Neural crest cell (in vitro differentiated cells): ENCODE data around the gene PRKG1. TPM values are rescaled to one million over a fixed set of nuclear protein-coding genes. Genes with fewer than 3 reads are reported as not detected.

ENCODE experiments used
- DNase-seq: peaks from one replicate; pipeline ENCODE4 v3.0.0; 2021; ENCODE audit warnings: low read depth, mixed read lengths, low spot score
- H3K27ac Mint-ChIP-seq: one replicate; pipeline ENCODE4 v1.8.0; 2021; ENCODE audit warnings: mild to moderate bottlenecking, mixed read lengths; ENCODE audit not compliant: unreplicated experiment
- H3K27me3 Mint-ChIP-seq: 2 replicates; pipeline ENCODE4 v1.8.0; 2021; ENCODE audit warnings: low read depth, mild to moderate bottlenecking, mixed read lengths
- H3K36me3 Mint-ChIP-seq: 2 replicates; pipeline ENCODE4 v1.8.0; 2021; ENCODE audit warnings: low read depth, mild to moderate bottlenecking, mixed read lengths
- H3K4me1 Mint-ChIP-seq: 2 replicates; pipeline ENCODE4 v1.8.0; 2021; ENCODE audit warnings: mixed read lengths
- H3K4me3 Mint-ChIP-seq: one replicate; pipeline ENCODE4 v1.8.0; 2021; ENCODE audit warnings: mild to moderate bottlenecking, mixed read lengths
- H3K9me3 Mint-ChIP-seq: 2 replicates; pipeline ENCODE4 v1.8.0; 2021; ENCODE audit warnings: mixed read lengths
- CTCF ChIP-seq: fragments of 200-600 bp; sonication (generic); conservative IDR thresholded peaks from 2 replicates; pipeline ENCODE4 v1.5.0; 2021; ENCODE audit warnings: antibody characterized with exemption, mild to moderate bottlenecking
- total RNA-seq: library from RNA; stranded (reverse); gene quantifications from 2 replicates; pipeline ENCODE4 v1.2.1, GENCODE V29; 2021

Gene PRKG1
- total RNA-seq, 1 donor from 2014 or later = 4.4 TPM

DNA sequence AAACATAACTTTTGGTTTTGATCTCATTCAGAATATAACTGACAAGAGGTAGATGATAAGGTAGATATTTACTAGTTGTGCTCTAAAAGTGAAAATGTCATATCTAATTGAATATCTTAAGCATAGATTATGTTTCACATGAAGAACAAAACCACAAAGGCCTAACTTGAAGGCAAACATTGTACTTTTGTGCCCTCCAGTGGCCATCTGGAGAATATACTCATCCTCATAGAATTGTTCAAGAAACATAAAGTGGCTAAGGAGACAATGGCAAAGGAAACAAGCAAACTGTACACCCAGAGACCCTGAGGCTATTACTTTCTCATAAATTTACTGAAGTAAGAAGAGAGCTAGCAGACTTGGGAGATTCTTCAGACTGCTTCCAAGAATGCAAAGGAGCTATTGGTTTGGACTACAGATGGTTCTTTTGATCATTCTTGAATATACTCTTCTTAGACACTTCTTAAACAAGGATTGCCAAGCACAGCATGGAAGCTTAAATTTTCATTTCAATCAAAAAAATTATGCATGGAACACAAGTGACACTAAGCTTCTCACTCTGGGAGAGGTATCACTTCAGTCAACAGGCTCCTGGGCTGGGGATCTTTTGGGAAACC is 1141.6 kb downstream of the PRKG1 start:
- peak overlapping the region; percentile 22 for H3K27ac Mint-ChIP-seq
- no peaks in the 10 kb centered on the region for H3K36me3 Mint-ChIP-seq
- no peak overlapping the region for H3K4me3 Mint-ChIP-seq
- TF ChIP-seq CTCF = peak; percentile 91
- H3K9me3 Mint-ChIP-seq = no peaks in the 10 kb centered on the region
- peaks cover 17% of the 10 kb centered on the region for H3K4me1 Mint-ChIP-seq
- no peaks in the 10 kb centered on the region for H3K27me3 Mint-ChIP-seq
- peak; percentile 51 for DNase-seq

- Mint-ChIP-seq H3K36me3 (no peaks in the 10 kb centered on the region), H3K27ac (no peak overlapping the region), H3K4me3 (no peak overlapping the region), H3K9me3 (no peaks in the 10 kb centered on the region), H3K4me1 (peaks cover 17% of the 10 kb centered on the region), H3K27me3 (no peaks in the 10 kb centered on the region)
- DNase-seq = no peak
- no peak for TF ChIP-seq CTCF
These were observed 1142.6 kb downstream of the PRKG1 start for GRCh38 chr10:52216852-52217251.

- TF ChIP-seq CTCF = no peak
- Mint-ChIP-seq H3K9me3 (no peaks in the 10 kb centered on the region), H3K4me3 (no peak overlapping the region), H3K27me3 (no peaks in the 10 kb centered on the region), H3K4me1 (peaks cover 17% of the 10 kb centered on the region), H3K27ac (no peak overlapping the region), H3K36me3 (no peaks in the 10 kb centered on the region)
- DNase-seq = no peak
These were observed 1143.2 kb downstream of the PRKG1 start for GRCh38 chr10:52217531-52217930.

- Mint-ChIP-seq H3K27ac (no peak overlapping the region), H3K36me3 (no peaks in the 10 kb centered on the region), H3K9me3 (peaks cover 7% of the 10 kb centered on the region), H3K4me3 (no peak overlapping the region), H3K27me3 (no peaks in the 10 kb centered on the region), H3K4me1 (peaks cover 8% of the 10 kb centered on the region)
- no peak for DNase-seq
- TF ChIP-seq CTCF = no peak
These were observed 1146.7 kb downstream of the PRKG1 start for GRCh38 chr10:52220947-52221346.

DNA sequence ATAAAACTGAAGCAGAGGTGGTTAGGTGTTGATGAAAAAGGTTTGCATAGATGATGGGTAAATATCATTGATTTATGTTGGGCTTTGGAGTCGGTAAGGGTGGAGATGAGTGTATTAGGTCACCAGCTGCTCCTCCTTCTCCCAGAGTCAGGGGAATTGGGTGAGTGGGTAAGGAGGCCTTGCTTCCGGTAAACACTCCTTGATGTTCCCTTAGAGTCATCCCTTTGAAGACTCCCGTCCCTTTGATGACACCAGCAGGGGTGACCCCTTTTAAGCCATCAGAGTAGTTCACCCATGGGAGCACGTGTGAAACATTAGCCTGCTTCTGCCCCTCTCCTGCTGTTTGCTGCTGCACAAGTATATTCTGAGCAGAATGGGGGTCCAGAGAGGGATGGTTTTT is 1147.6 kb downstream of the PRKG1 start:
- Mint-ChIP-seq H3K9me3 (peaks cover 7% of the 10 kb centered on the region), H3K27me3 (no peaks in the 10 kb centered on the region), H3K4me3 (no peak overlapping the region), H3K4me1 (no peaks in the 10 kb centered on the region), H3K36me3 (no peaks in the 10 kb centered on the region), H3K27ac (no peak overlapping the region)
- TF ChIP-seq CTCF = no peak
- no peak for DNase-seq
